Endothelial cell of umbilical vein (primary cell): ENCODE results near the gene IGFBP2. TPM values are rescaled to one million over a fixed set of nuclear protein-coding genes. Genes with fewer than 3 reads are reported as not detected.

Source experiments
- BruUV-seq: library from RNA; stranded (reverse); fragments of 400-500 nt; replicated peaks from 2 replicates; lab custom pipeline; 2021; lab: Mats Ljungman, UMichigan
- CTCF ChIA-PET: fragments of 300-600, 350-600 bp; sonication (Branson Sonifier 250); formaldehyde crosslinking; loops from one replicate; lab custom pipeline; 2021; ENCODE audit warnings: antibody characterized with exemption, inconsistent platforms; lab: Charles Lee
- POLR2A ChIA-PET: fragments of 300-600, 350-600 bp; sonication (Branson Sonifier 250); formaldehyde crosslinking; loops from one replicate; lab custom pipeline; 2021; ENCODE audit warnings: antibody characterized with exemption, inconsistent platforms; lab: Charles Lee
- DNase-seq: peaks from one replicate; pipeline ENCODE4 v3.0.0-alpha.2; 2011; ENCODE audit warnings: low read depth, low spot score
- FAIRE-seq: peaks from 2 replicates; lab custom pipeline; 2011; peaks lifted over from hg19 to GRCh38; lab: Jason Lieb, UNC
- H2AFZ ChIP-seq: 2 replicates; pipeline ENCODE4 v1.6.0; 2012; ENCODE audit warnings: low read depth, low read length, control low read depth, inconsistent platforms
- H3K27ac ChIP-seq: 2 replicates; pipeline ENCODE4 v1.5.1; 2011; ENCODE audit warnings: low read depth, mild to moderate bottlenecking, control low read depth, low read length, moderate library complexity; ENCODE audit not compliant: insufficient read depth
- H3K27me3 ChIP-seq, 2 experiments: 2 replicates each; pipeline versions ENCODE4 v1.6.0 to v1.6.1; 2011; ENCODE audit warnings: low read length in 2 of 2, mixed read lengths in 1 of 2; ENCODE audit not compliant: control insufficient read depth in 2 of 2, insufficient read depth in 2 of 2
- H3K36me3 ChIP-seq, 2 experiments: 2 replicates in 1 of 2; 3 replicates in 1 of 2; pipeline ENCODE4 v1.5.1; 2011; ENCODE audit warnings: low read length in 2 of 2, mild to moderate bottlenecking in 1 of 2, moderate library complexity in 1 of 2; ENCODE audit not compliant: control insufficient read depth in 2 of 2, insufficient read depth in 2 of 2; ENCODE audit errors: extremely low read depth in 1 of 2
- H3K4me1 ChIP-seq: 3 replicates; pipeline ENCODE4 v1.5.1; 2011; ENCODE audit warnings: mild to moderate bottlenecking, low read length; ENCODE audit not compliant: control insufficient read depth, insufficient read depth; ENCODE audit errors: extremely low read depth
- H3K4me2 ChIP-seq: 2 replicates; pipeline ENCODE4 v1.6.1; 2011; ENCODE audit warnings: low read length, control low read depth, mixed read lengths; ENCODE audit not compliant: insufficient read depth
- H3K4me3 ChIP-seq, 3 experiments: fragments of 200-600 bp in 1 of 3; sonication (generic), shearing (Covaris generic) in 1 of 3; replicated peaks in 1 of 3; 2 replicates each; pipeline ENCODE4 v1.5.1; 2011 to 2016; ENCODE audit warnings: control low read depth in 3 of 3, low read length in 3 of 3, mild to moderate bottlenecking in 2 of 3, inconsistent platforms in 1 of 3, low read depth in 1 of 3, moderate library complexity in 1 of 3; ENCODE audit not compliant: insufficient read depth in 1 of 3
- H3K79me2 ChIP-seq: 2 replicates; pipeline ENCODE4 v1.6.0; 2012; ENCODE audit warnings: low read length, inconsistent platforms; ENCODE audit not compliant: control insufficient read depth, insufficient read depth
- H3K9ac ChIP-seq: replicated peaks from 2 replicates; pipeline ENCODE3; 2011; ENCODE audit warnings: low read length, control low read depth; ENCODE audit not compliant: insufficient read depth; ENCODE audit errors: extremely low read depth
- H3K9me1 ChIP-seq: replicated peaks from 3 replicates; pipeline ENCODE4 v1.6.0; 2011; ENCODE audit warnings: mild to moderate bottlenecking, low read length; ENCODE audit not compliant: control insufficient read depth, insufficient read depth; ENCODE audit errors: extremely low read depth
- H3K9me3 ChIP-seq: replicated peaks from 2 replicates; pipeline ENCODE4 v1.5.1; 2012; ENCODE audit warnings: low read length, inconsistent platforms; ENCODE audit not compliant: control insufficient read depth, insufficient read depth
- H4K20me1 ChIP-seq: replicated peaks from 2 replicates; pipeline ENCODE3; 2011; ENCODE audit warnings: mild to moderate bottlenecking, low read length; ENCODE audit not compliant: control insufficient read depth, insufficient read depth; ENCODE audit errors: extremely low read depth
- CTCF ChIP-seq, 2 donors: IDR thresholded peaks; 1 replicate in 1 of 2; 2 replicates in 1 of 2; pipeline ENCODE4 v1.5.1; 2011; ENCODE audit warnings: low read length in 2 of 2, mild to moderate bottlenecking in 2 of 2, moderate library complexity in 2 of 2, control low read depth in 1 of 2, inconsistent platforms in 1 of 2, low read depth in 1 of 2; ENCODE audit not compliant: insufficient read depth in 1 of 2; ENCODE audit errors: extremely low read depth in 1 of 2
- EZH2 ChIP-seq: IDR thresholded peaks from 2 replicates; pipeline ENCODE4 v1.6.1; 2012; ENCODE audit warnings: borderline replicate concordance, low read depth, mild to moderate bottlenecking, moderate library complexity, low read length, inconsistent platforms; ENCODE audit not compliant: severe bottlenecking
- FOS ChIP-seq: IDR thresholded peaks from 2 replicates; pipeline ENCODE4 v1.6.1; 2011; ENCODE audit warnings: mild to moderate bottlenecking, low read length, moderate library complexity, borderline replicate concordance; ENCODE audit not compliant: insufficient read depth
- GATA2 ChIP-seq: IDR thresholded peaks from 2 replicates; pipeline ENCODE4 v1.7.0; 2011; ENCODE audit warnings: low read depth, mild to moderate bottlenecking, moderate library complexity, mixed read lengths, low read length; ENCODE audit not compliant: insufficient read length, insufficient read depth
- MAX ChIP-seq: IDR thresholded peaks from 2 replicates; pipeline ENCODE4 v1.6.1; 2011; ENCODE audit not compliant: insufficient read depth, insufficient read length
- POLR2A ChIP-seq: IDR thresholded peaks from 2 replicates; pipeline ENCODE4 v1.6.1; 2012; ENCODE audit warnings: low read depth, mild to moderate bottlenecking, control low read depth, low read length
- POLR2AphosphoS5 ChIP-seq: IDR thresholded peaks from 2 replicates; pipeline ENCODE4 v1.6.1; 2012; ENCODE audit warnings: low read depth, mild to moderate bottlenecking, control low read depth, low read length, moderate library complexity; ENCODE audit not compliant: insufficient read depth
- dilution Hi-C: fragments of 300-500 bp; cut with MboI; formaldehyde crosslinking; loops from one replicate; pipeline ENCODE4 v1.15.0; 2019; ENCODE audit warnings: low sequenced_read_pairs; ENCODE audit not compliant: extremely low pct_ligation_motif_present
- intact Hi-C: fragments of 100-400 bp; cut with micrococcal nuclease; formaldehyde crosslinking; loops from one replicate; pipeline ENCODE4 v1.10.0; 2022
- polyA plus RNA-seq, 4 experiments: library from polyadenylated mRNA; depleted of rRNA in 3 of 4; stranded (reverse) in 3 of 4; unstranded in 1 of 4; fragments of >200 nt; gene quantifications; 2 replicates each; pipeline versions ENCODE4 v1.2.1 to v1.2.3, GENCODE V29; 2011 to 2012; ENCODE audit warnings: missing spikeins in 1 of 4
- total RNA-seq: library from RNA; stranded (reverse); gene quantifications from 2 replicates; pipeline ENCODE4 v1.2.3, GENCODE V29; 2021

IGFBP2 gene
- total and polyA plus RNA-seq, 2 donors (not counting 3 experiments of a cell fraction or from before 2014, with no cell fraction given) = 212 to 261 TPM

- H3K9me3 ChIP-seq = no peaks in the 10 kb centered on the region
- intact Hi-C loops = no loop called here
Observed at GRCh38 chr2:216626875-216627245, 6.4 kb upstream of the IGFBP2 start.

More at GRCh38 chr2:216626875-216627245, 6.4 kb upstream of the IGFBP2 start:
- Histone ChIP-seq H3K9me1 (no peaks in the 10 kb centered on the region), H3K27ac (no peak overlapping the region), H3K27me3 (peaks cover 0 to 4% of the 10 kb centered on the region in 2 experiments), H2AFZ (no peak overlapping the region), H3K4me1 (no peaks in the 10 kb centered on the region), H3K9ac (no peak overlapping the region), H3K4me3 (no peak overlapping the region), H3K4me2 (no peak overlapping the region), H3K36me3 (no peaks in the 10 kb centered on the region), H3K79me2 (no peaks in the 10 kb centered on the region), H4K20me1 (no peaks in the 10 kb centered on the region)
- ChIA-PET CTCF (no interaction called here), POLR2A (no interaction called here)
- no peak for TF ChIP-seq CTCF (IDR thresholded peaks at IDR 0.05; ENCODE audit: extremely low read depth in 1 of 2, insufficient read depth in 1 of 2, low read depth in 1 of 2, low read length in 2 of 2)
- no peak for TF ChIP-seq EZH2
- no peak for TF ChIP-seq GATA2
- no peak for TF ChIP-seq POLR2A
- TF ChIP-seq MAX = no peak
- TF ChIP-seq POLR2AphosphoS5 = no peak
- TF ChIP-seq FOS = no peak
- dilution Hi-C loops = no loop called here
- BruUV-seq = no TSS peak
- FAIRE-seq = no peak
- no peak for DNase-seq
